ENCODE results near the gene ATXN8OS.
"Not testable (repeated sequence)": the region's sequence is repeated elsewhere in the genome, so short reads cannot be mapped to it uniquely, and the experiment has no call there.

The ATXN8OS gene

GRCh38 chr13:70107498-70108281 lies at the start of gene ATXN8OS:
TSS of gene ATXN8OS (plus strand) at chr13:70107826.
- DNase-seq, result no peak

GRCh38 chr13:70080012-70080411 lies 27.6 kb upstream of the ATXN8OS start:
- DNase-seq, result no peak

- no peak for DNase-seq
Observed at GRCh38 chr13:70087247-70087646, 20.4 kb upstream of the ATXN8OS start.

GRCh38 chr13:70088926-70089325 lies 18.7 kb upstream of the ATXN8OS start:
- DNase-seq, result no peak

- no peak for DNase-seq
Observed at GRCh38 chr13:70090036-70090723, 17.4 kb upstream of the ATXN8OS start.

- DNase-seq, result no peak
Observed at GRCh38 chr13:70098669-70099068, 9.0 kb upstream of the ATXN8OS start.

GRCh38 chr13:70104481-70104880 lies 3.1 kb upstream of the ATXN8OS start:
- DNase-seq, result no peak

GRCh38 chr13:70107125-70107497 lies 515 bp upstream of the ATXN8OS start:
- no peak for DNase-seq

- no peak for DNase-seq
Observed at GRCh38 chr13:70108356-70109105, 905 bp downstream of the ATXN8OS start, which contains the start of gene KLHL1. TSS of gene KLHL1 (minus strand) at chr13:70108452. CDS start at chr13:70107699, 753 bp downstream.

- DNase-seq, result no peak
Observed at GRCh38 chr13:70117338-70117905, 9.8 kb downstream of the ATXN8OS start.

GRCh38 chr13:70125693-70126092 lies 18.1 kb downstream of the ATXN8OS start:
- no peak for DNase-seq

- DNase-seq, result no peak
Observed at GRCh38 chr13:70128098-70128497, 20.5 kb downstream of the ATXN8OS start.

- DNase-seq, result not testable (repeated sequence)
Observed at GRCh38 chr13:70142658-70143057, 35.0 kb downstream of the ATXN8OS start.

GRCh38 chr13:70162141-70162540 lies 54.5 kb downstream of the ATXN8OS start:
- no peak for DNase-seq

GRCh38 chr13:70170689-70171088 lies 63.1 kb downstream of the ATXN8OS start:
- no peak for DNase-seq

GRCh38 chr13:70171151-70171550 lies 63.5 kb downstream of the ATXN8OS start:
- DNase-seq, result no peak

- no peak for DNase-seq
Observed at GRCh38 chr13:70172946-70173597, 65.4 kb downstream of the ATXN8OS start.

GRCh38 chr13:70173598-70173959 lies 66.0 kb downstream of the ATXN8OS start:
- DNase-seq, result no peak

GRCh38 chr13:70178346-70178745 lies 70.7 kb downstream of the ATXN8OS start:
- DNase-seq, result no peak
